HepG2 (cell line): ENCODE measurements around the gene XPNPEP2.

Experiments used
- TCF7 ChIP-seq: sonication (generic); IDR thresholded peaks from 2 replicates; pipeline ENCODE4 v1.6.1; 2016; ENCODE audit warnings: antibody characterized with exemption, low read depth
- ZNF337 ChIP-seq: sonication (generic); formaldehyde crosslinking; IDR thresholded peaks from 2 replicates; pipeline ENCODE4 v1.5.1; 2020; ENCODE audit warnings: missing genetic modification reagents, low read depth, mild to moderate bottlenecking, borderline replicate concordance

- TF ChIP-seq TCF7 (no peak), ZNF337 (CRISPR knock-in tag) (no peak)
Observed at GRCh38 chrX:129790808-129791207, 52.0 kb downstream of the XPNPEP2 start.
